C4-2B (cell line): ENCODE results near the gene FAM13A.

Experiments used
- CTCF ChIP-seq: fragments of 450-650 bp; conservative IDR thresholded peaks from 2 replicates; pipeline ENCODE4 v1.5.1; 2017; ENCODE audit warnings: mild to moderate bottlenecking
- ZFX ChIP-seq: fragments of 450-650 bp; IDR thresholded peaks from 2 replicates; pipeline ENCODE4 v1.6.1; 2017

GRCh38 chr4:89021062-89021461, 35.9 kb downstream of the FAM13A start:
- TF ChIP-seq CTCF (no peak), ZFX (no peak)
